SK-N-SH (cell line): ENCODE measurements around the gene CDC6. TPM values are rescaled to one million over a fixed set of nuclear protein-coding genes. Genes with fewer than 3 reads are reported as not detected.

Experiments used
- CTCF ChIA-PET: fragments of 300-600, 350-600 bp; formaldehyde crosslinking; extraction: SDS; loops from one replicate; lab custom pipeline; 2021; lab: Yijun Ruan, JAX
- POLR2A ChIA-PET: fragments of 350-600 bp; sonication (Branson Sonifier 250); formaldehyde crosslinking; extraction: SDS; loops from one replicate; lab custom pipeline; 2020; ENCODE audit warnings: antibody characterized with exemption, inconsistent platforms; lab: Yijun Ruan, JAX
- DNase-seq: peaks from one replicate; pipeline ENCODE4 v3.0.0; 2012
- H2AFZ ChIP-seq: fragments of 200-600 bp; sonication (generic); 2 replicates; pipeline ENCODE4 v1.8.1; 2016; ENCODE audit warnings: antibody characterized with exemption, mild to moderate bottlenecking, low read depth
- H3F3A ChIP-seq: fragments of 200-600 bp; sonication (generic); replicated peaks from 2 replicates; pipeline ENCODE3; 2016; ENCODE audit warnings: antibody characterized with exemption, mild to moderate bottlenecking; ENCODE audit not compliant: insufficient read depth
- H3K27ac ChIP-seq, 2 experiments: fragments of 200-500 bp in 1 of 2; fragments of 200-600 bp in 1 of 2; sonication (Bioruptor generic) in 1 of 2; sonication (generic), shearing (Covaris generic) in 1 of 2; 2 replicates each; pipeline versions ENCODE4 v1.5.1 to v1.6.1; 2014 to 2016; ENCODE audit warnings: low read depth in 2 of 2, inconsistent platforms in 1 of 2, low read length in 1 of 2, mild to moderate bottlenecking in 1 of 2, mixed read lengths in 1 of 2
- H3K27me3 ChIP-seq: fragments of 200-600 bp; sonication (generic), shearing (Covaris generic); 2 replicates; pipeline ENCODE4 v1.6.1; 2016; ENCODE audit warnings: mixed run types; ENCODE audit not compliant: insufficient read depth
- H3K36me3 ChIP-seq, 2 experiments: fragments of 200-500 bp in 1 of 2; fragments of 200-600 bp in 1 of 2; sonication (Bioruptor generic) in 1 of 2; sonication (generic) in 1 of 2; replicated peaks in 1 of 2; 2 replicates each; pipeline versions ENCODE3 to v1.5.1; 2014 to 2016; ENCODE audit warnings: low read length in 1 of 2, mild to moderate bottlenecking in 1 of 2; ENCODE audit not compliant: insufficient read depth in 2 of 2, control insufficient read depth in 1 of 2
- H3K4me1 ChIP-seq, 2 experiments: fragments of 200-500 bp in 1 of 2; fragments of 200-600 bp in 1 of 2; sonication (Bioruptor generic) in 1 of 2; sonication (generic), shearing (Covaris generic) in 1 of 2; 2 replicates each; pipeline versions ENCODE4 v1.5.1 to v1.6.1; 2014 to 2016; ENCODE audit warnings: low read depth in 1 of 2, low read length in 1 of 2, mixed run types in 1 of 2; ENCODE audit not compliant: insufficient read depth in 2 of 2, control insufficient read depth in 1 of 2
- H3K4me2 ChIP-seq: fragments of 200-600 bp; sonication (generic), shearing (Covaris generic); 2 replicates; pipeline ENCODE4 v1.6.1; 2017; ENCODE audit warnings: mixed run types
- H3K4me3 ChIP-seq, 2 experiments: fragments of 200-500 bp in 1 of 2; fragments of 200-600 bp in 1 of 2; sonication (Bioruptor generic) in 1 of 2; sonication (generic), shearing (Covaris generic) in 1 of 2; 2 replicates each; pipeline versions ENCODE4 v1.5.1 to v1.8.1; 2014 to 2016; ENCODE audit warnings: low read depth in 2 of 2, inconsistent platforms in 1 of 2, low read length in 1 of 2, mild to moderate bottlenecking in 1 of 2, mixed read lengths in 1 of 2, moderate library complexity in 1 of 2
- H3K79me2 ChIP-seq: fragments of 200-600 bp; sonication (generic); 2 replicates; pipeline ENCODE4 v1.8.1; 2017; ENCODE audit warnings: mild to moderate bottlenecking; ENCODE audit not compliant: insufficient read depth
- H3K9ac ChIP-seq: fragments of 200-600 bp; sonication (generic); 2 replicates; pipeline ENCODE4 v1.6.1; 2017; ENCODE audit warnings: mixed run types
- H3K9me2 ChIP-seq: fragments of 200-600 bp; sonication (generic); 2 replicates; pipeline ENCODE4 v1.6.1; 2017; ENCODE audit warnings: mixed run types
- H3K9me3 ChIP-seq: fragments of 200-600 bp; sonication (generic); 2 replicates; pipeline ENCODE4 v1.6.1; 2017; ENCODE audit warnings: mixed run types, mild to moderate bottlenecking, moderate library complexity
- H4K20me1 ChIP-seq: fragments of 200-600 bp; sonication (generic); 2 replicates; pipeline ENCODE4 v1.6.1; 2017; ENCODE audit warnings: mild to moderate bottlenecking, mixed run types; ENCODE audit not compliant: insufficient read depth
- CHD2 ChIP-seq: fragments of 150-350 bp; IDR thresholded peaks from 2 replicates; pipeline ENCODE4 v1.6.1; 2018; ENCODE audit warnings: low read length; ENCODE audit not compliant: partially characterized antibody
- ELF1 ChIP-seq: IDR thresholded peaks from 2 replicates; pipeline ENCODE4 v1.4.0; 2012
- EP300 ChIP-seq, 2 experiments: IDR thresholded peaks; 2 replicates each; pipeline versions ENCODE4 v1.4.0 to v1.6.1; 2012; ENCODE audit warnings: borderline replicate concordance in 1 of 2, low read depth in 1 of 2, low read length in 1 of 2
- EZH2phosphoT487 ChIP-seq: fragments of 200-600 bp; sonication (generic); IDR thresholded peaks from 2 replicates; pipeline ENCODE4 v1.6.1; 2017; ENCODE audit warnings: low read depth, mixed run types, mild to moderate bottlenecking, antibody characterized with exemption, moderate library complexity, borderline replicate concordance
- FOSL2 ChIP-seq: IDR thresholded peaks from 2 replicates; pipeline ENCODE4 v1.4.0; 2012; ENCODE audit warnings: low read depth, mild to moderate bottlenecking, moderate library complexity, borderline replicate concordance
- GATA2 ChIP-seq: sonication (generic); formaldehyde crosslinking; IDR thresholded peaks from 2 replicates; pipeline ENCODE4 v1.5.0; 2020; ENCODE audit warnings: mild to moderate bottlenecking, missing genetic modification reagents
- MAX ChIP-seq: IDR thresholded peaks from 2 replicates; pipeline ENCODE4 v1.4.0; 2012; ENCODE audit warnings: low read depth
- MEF2A ChIP-seq: IDR thresholded peaks from 2 replicates; pipeline ENCODE4 v1.4.0; 2012; ENCODE audit warnings: low read depth, borderline replicate concordance
- MXI1 ChIP-seq: IDR thresholded peaks from 2 replicates; pipeline ENCODE4 v1.6.1; 2012; ENCODE audit warnings: mild to moderate bottlenecking, low read depth, low read length, improper control_type of control experiment
- NFIC ChIP-seq: IDR thresholded peaks from 2 replicates; pipeline ENCODE4 v1.4.0; 2012; ENCODE audit warnings: borderline replicate concordance
- RFX5 ChIP-seq: IDR thresholded peaks from 2 replicates; pipeline ENCODE4 v1.6.1; 2012; ENCODE audit warnings: mild to moderate bottlenecking, improper control_type of control experiment, low read length
- TCF12 ChIP-seq: IDR thresholded peaks from 2 replicates; pipeline ENCODE4 v1.4.0; 2012
- TEAD4 ChIP-seq: IDR thresholded peaks from 2 replicates; pipeline ENCODE4 v1.4.0; 2012; ENCODE audit warnings: mild to moderate bottlenecking, borderline replicate concordance; ENCODE audit not compliant: insufficient read depth
- WGBS: methylation state at CpG from one replicate; pipeline ENCODE4 v1.1.6; 2017; ENCODE audit warnings: low lambda C conversion rate; 5-methylcytosine and 5-hydroxymethylcytosine counted together
- polyA plus RNA-seq, 3 experiments: library from polyadenylated mRNA; depleted of rRNA; stranded (reverse); fragments of >200 nt; gene quantifications; 2 replicates each; pipeline ENCODE4 v1.2.3, GENCODE V29; 2012
- TF ChIP-seq, protein P1 (sequence below): fragments of 150-350 bp; IDR thresholded peaks from 2 replicates; pipeline ENCODE4 v1.6.1; 2017; ENCODE audit warnings: antibody characterized with exemption, low read length, low read depth, borderline replicate concordance

Gene CDC6
- polyA plus RNA-seq, 1 of the 3 experiments (the other 2 are of a cell fraction) = 12.7 TPM

- TF ChIP-seq MAX (0 out of 2 replicates have a peak, but pooled peaks have one; percentile 49), NFIC (peak; percentile 51), CHD2 (peak; percentile 61)
Observed at GRCh38 chr17:40309031-40309948, 21.6 kb downstream of the CDC6 start, which contains the start of gene RARA (continued).

- CTCF ChIA-PET = interaction anchor here (1.0 to 57.6 kb wide), 7 partner anchors 5 to 250 kb away, joined by 3 to 1706 read pairs (median 4); partner anchors contain the start of genes CDC6, GJD3, RARA and WIPF2
- H3K4me2 ChIP-seq = peak overlapping the region; percentile 81
- H3K9me3 ChIP-seq = no peaks in the 10 kb centered on the region
Observed at GRCh38 chr17:40309949-40310510, 22.4 kb downstream of the CDC6 start.

More at GRCh38 chr17:40309949-40310510, 22.4 kb downstream of the CDC6 start:
- H3K9ac ChIP-seq = peak overlapping the region; percentile 58
- POLR2A ChIA-PET = interaction anchor here (0.6 to 3.9 kb wide), 7 partner anchors 9 to 98 kb away, joined by 3 to 27 read pairs (median 4); no protein-coding TSS in a partner anchor
- 96% methylated on average over 2 of the region's 2 CpGs for WGBS
- H2AFZ ChIP-seq = no peak overlapping the region
- H3K4me1 ChIP-seq = peaks cover 62 to 89% of the 10 kb centered on the region in 2 experiments
- H3K27me3 ChIP-seq = no peaks in the 10 kb centered on the region
- DNase-seq = peak; percentile 44
- H3K36me3 ChIP-seq = no peaks in the 10 kb centered on the region
- H3K27ac ChIP-seq = peak overlapping the region; percentile 95 to 99
- peaks cover 54% of the 10 kb centered on the region for H3F3A ChIP-seq
- TF ChIP-seq EP300 (IDR thresholded peaks at IDR 0.05; ENCODE audit: borderline replicate concordance in 1 of 2, low read depth in 1 of 2, low read length in 1 of 2) (no peak), EZH2phosphoT487 (no peak), MXI1 (peak; percentile 59; the same call in 1 of the 2 replicates), ELF1 (no peak), GATA2 (CRISPR knock-in tag) (no peak), MEF2A (no peak), TCF12 (0 out of 2 replicates have a peak, but pooled peaks have one; percentile 43), FOSL2 (no peak), MAX (no peak), RFX5 (no peak), TEAD4 (no peak)
- TF ChIP-seq, protein P1, sequence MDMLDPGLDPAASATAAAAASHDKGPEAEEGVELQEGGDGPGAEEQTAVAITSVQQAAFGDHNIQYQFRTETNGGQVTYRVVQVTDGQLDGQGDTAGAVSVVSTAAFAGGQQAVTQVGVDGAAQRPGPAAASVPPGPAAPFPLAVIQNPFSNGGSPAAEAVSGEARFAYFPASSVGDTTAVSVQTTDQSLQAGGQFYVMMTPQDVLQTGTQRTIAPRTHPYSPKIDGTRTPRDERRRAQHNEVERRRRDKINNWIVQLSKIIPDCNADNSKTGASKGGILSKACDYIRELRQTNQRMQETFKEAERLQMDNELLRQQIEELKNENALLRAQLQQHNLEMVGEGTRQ = no peak
- H3K79me2 ChIP-seq = peaks cover 13% of the 10 kb centered on the region; the same call in 1 of the 2 replicates
- H3K4me3 ChIP-seq = peak overlapping the region; percentile 65 to 69
- H4K20me1 ChIP-seq = no peaks in the 10 kb centered on the region
- no peaks in the 10 kb centered on the region for H3K9me2 ChIP-seq
